H1 (cell line): ENCODE data around the gene ZBTB45. TPM values are rescaled to one million over a fixed set of nuclear protein-coding genes. Genes with fewer than 3 reads are reported as not detected.

ENCODE experiments used
- CTCF ChIA-PET: fragments of 300-600 bp; sonication (Branson Sonifier 250); formaldehyde crosslinking; loops from one replicate; lab custom pipeline; 2021; ENCODE audit not compliant: partially characterized antibody; lab: Charles Lee
- POLR2A ChIA-PET: fragments of 300-600 bp; sonication (Branson Sonifier 250); formaldehyde crosslinking; loops from one replicate; lab custom pipeline; 2021; ENCODE audit warnings: inconsistent platforms; ENCODE audit not compliant: partially characterized antibody; lab: Charles Lee
- DNase-seq, 2 experiments: peaks; one replicate each; pipeline versions ENCODE4 v3.0.0 to v3.0.0-alpha.2; 2010 to 2022; ENCODE audit warnings: low spot score in 2 of 2, low read depth in 1 of 2, mixed read lengths in 1 of 2
- FAIRE-seq: peaks from 2 replicates; lab custom pipeline; 2011; peaks lifted over from hg19 to GRCh38; lab: Jason Lieb, UNC
- H2AFZ ChIP-seq: 2 replicates; pipeline ENCODE4 v1.8.1; 2012; ENCODE audit warnings: low read length, inconsistent platforms
- H2AK5ac ChIP-seq: 2 replicates; pipeline ENCODE4 v1.6.1; 2013; ENCODE audit warnings: low read depth, low read length
- H2BK120ac ChIP-seq: replicated peaks from 2 replicates; pipeline ENCODE3; 2013; ENCODE audit warnings: low read depth, low read length, inconsistent platforms
- H2BK12ac ChIP-seq: 2 replicates; pipeline ENCODE4 v1.6.1; 2013; ENCODE audit warnings: low read depth, low read length
- H2BK15ac ChIP-seq: 2 replicates; pipeline ENCODE4 v1.6.1; 2013; ENCODE audit warnings: low read length
- H2BK20ac ChIP-seq: 2 replicates; pipeline ENCODE4 v1.6.1; 2013; ENCODE audit warnings: low read length
- H2BK5ac ChIP-seq: 2 replicates; pipeline ENCODE4 v1.6.1; 2013; ENCODE audit warnings: low read depth, low read length
- H3K14ac ChIP-seq: 2 replicates; pipeline ENCODE4 v1.6.1; 2013; ENCODE audit warnings: inconsistent platforms; ENCODE audit not compliant: insufficient read length
- H3K18ac ChIP-seq: 2 replicates; pipeline ENCODE4 v1.6.1; 2013; ENCODE audit warnings: low read length; ENCODE audit errors: extremely low read depth
- H3K23ac ChIP-seq: 2 replicates; pipeline ENCODE4 v1.6.1; 2013; ENCODE audit warnings: inconsistent platforms; ENCODE audit not compliant: insufficient read length
- H3K23me2 ChIP-seq: 2 replicates; pipeline ENCODE4 v1.6.1; 2013; ENCODE audit warnings: low read depth, low read length
- H3K27ac ChIP-seq: 2 replicates; pipeline ENCODE4 v1.6.1; 2011; ENCODE audit warnings: low read depth, low read length, inconsistent platforms
- H3K27me3 ChIP-seq, 4 experiments: replicated peaks in 1 of 4; 1 replicate in 1 of 4; 2 replicates in 3 of 4; pipeline versions ENCODE4 v1.6.1 to v1.8.1; 2011 to 2013; ENCODE audit warnings: low read length in 3 of 4, mild to moderate bottlenecking in 3 of 4, inconsistent platforms in 2 of 4, mixed read lengths in 2 of 4, moderate library complexity in 1 of 4; ENCODE audit not compliant: control insufficient read depth in 3 of 4, insufficient read depth in 3 of 4; ENCODE audit errors: extremely low read depth in 1 of 4
- H3K36me3 ChIP-seq, 4 experiments: 2 replicates each; pipeline versions ENCODE4 v1.6.1 to v1.8.1; 2011 to 2013; ENCODE audit warnings: mild to moderate bottlenecking in 4 of 4, low read length in 3 of 4, moderate library complexity in 2 of 4, control low read depth in 1 of 4, inconsistent platforms in 1 of 4; ENCODE audit not compliant: insufficient read depth in 4 of 4, control insufficient read depth in 2 of 4
- H3K4ac ChIP-seq: replicated peaks from 2 replicates; pipeline ENCODE3; 2013; ENCODE audit warnings: low read length, low read depth, mixed read lengths, inconsistent platforms; ENCODE audit not compliant: insufficient read length
- H3K4me1 ChIP-seq, 4 experiments: replicated peaks in 1 of 4; 1 replicate in 1 of 4; 2 replicates in 3 of 4; pipeline versions ENCODE4 v1.6.1 to v1.8.1; 2011 to 2013; ENCODE audit warnings: low read length in 3 of 4, inconsistent platforms in 2 of 4, mixed read lengths in 1 of 4; ENCODE audit not compliant: insufficient read depth in 4 of 4, control insufficient read depth in 3 of 4
- H3K4me2 ChIP-seq, 2 experiments: 2 replicates each; pipeline versions ENCODE4 v1.6.1 to v1.8.1; 2011 to 2013; ENCODE audit warnings: low read depth in 2 of 2, low read length in 2 of 2, control low read depth in 1 of 2, inconsistent platforms in 1 of 2, mild to moderate bottlenecking in 1 of 2; ENCODE audit not compliant: insufficient read depth in 1 of 2
- H3K4me3 ChIP-seq, 4 experiments: fragments of 200-600, 300-600 bp in 1 of 4; sonication (generic), shearing (Covaris generic), sonication (Bioruptor Twin) in 1 of 4; 2 replicates each; pipeline versions ENCODE4 v1.5.1 to v1.8.1; 2011 to 2016; ENCODE audit warnings: low read length in 4 of 4, low read depth in 3 of 4, control low read depth in 2 of 4, inconsistent platforms in 2 of 4, mild to moderate bottlenecking in 2 of 4, mixed read lengths in 1 of 4, moderate library complexity in 1 of 4; ENCODE audit not compliant: insufficient read depth in 2 of 4; ENCODE audit errors: extremely low read depth in 1 of 4
- H3K56ac ChIP-seq: replicated peaks from 2 replicates; pipeline ENCODE3; 2013; ENCODE audit warnings: low read depth, mild to moderate bottlenecking, mixed read lengths, low read length, inconsistent platforms; ENCODE audit not compliant: insufficient read length
- H3K79me1 ChIP-seq: 2 replicates; pipeline ENCODE4 v1.6.1; 2013; ENCODE audit warnings: low read depth, low read length, control low read depth
- H3K79me2 ChIP-seq, 2 experiments: 2 replicates each; pipeline versions ENCODE4 v1.6.1 to v1.8.1; 2012 to 2013; ENCODE audit warnings: low read length in 2 of 2, mild to moderate bottlenecking in 2 of 2, inconsistent platforms in 1 of 2; ENCODE audit not compliant: insufficient read depth in 2 of 2, control insufficient read depth in 1 of 2
- H3K9ac ChIP-seq, 4 experiments: replicated peaks in 1 of 4; 1 replicate in 1 of 4; 2 replicates in 3 of 4; pipeline versions ENCODE4 v1.6.1 to v1.8.1; 2011 to 2013; ENCODE audit warnings: low read depth in 3 of 4, low read length in 3 of 4, control low read depth in 2 of 4, mild to moderate bottlenecking in 2 of 4, moderate library complexity in 2 of 4, inconsistent platforms in 1 of 4; ENCODE audit errors: extremely low read depth in 1 of 4
- H3K9me3 ChIP-seq, 2 experiments: 2 replicates each; pipeline versions ENCODE4 v1.6.1 to v1.8.1; 2012 to 2013; ENCODE audit warnings: mild to moderate bottlenecking in 2 of 2, moderate library complexity in 2 of 2, control low read depth in 1 of 2, inconsistent platforms in 1 of 2, low read depth in 1 of 2, low read length in 1 of 2, mixed read lengths in 1 of 2; ENCODE audit not compliant: insufficient read depth in 2 of 2
- H4K20me1 ChIP-seq, 2 experiments: replicated peaks in 1 of 2; 2 replicates each; pipeline versions ENCODE3 to v1.8.1; 2011 to 2013; ENCODE audit warnings: inconsistent platforms in 2 of 2, low read length in 2 of 2, mild to moderate bottlenecking in 1 of 2; ENCODE audit not compliant: insufficient read depth in 2 of 2, control insufficient read depth in 1 of 2
- H4K5ac ChIP-seq: 2 replicates; pipeline ENCODE4 v1.6.1; 2013; ENCODE audit warnings: low read length, low read depth, mixed read lengths, inconsistent platforms; ENCODE audit not compliant: insufficient read length
- H4K8ac ChIP-seq: 2 replicates; pipeline ENCODE4 v1.8.0; 2013; ENCODE audit warnings: mild to moderate bottlenecking, moderate library complexity, low read length, inconsistent platforms; ENCODE audit not compliant: insufficient read depth; ENCODE audit errors: extremely low read depth
- H4K91ac ChIP-seq: replicated peaks from 2 replicates; pipeline ENCODE3; 2013; ENCODE audit warnings: low read length, mixed read lengths, inconsistent platforms; ENCODE audit not compliant: insufficient read length
- BCL11A ChIP-seq, 2 experiments: IDR thresholded peaks; one replicate each; pipeline ENCODE4 v1.6.1; 2011; ENCODE audit warnings: low read depth in 2 of 2, low read length in 2 of 2, mild to moderate bottlenecking in 2 of 2
- CEBPB ChIP-seq: IDR thresholded peaks from 2 replicates; pipeline ENCODE4 v1.6.1; 2012; ENCODE audit warnings: low read depth, low read length
- EZH2 ChIP-seq: fragments of 200-600 bp; sonication (generic); IDR thresholded peaks from 2 replicates; pipeline ENCODE4 v1.7.1; 2012; ENCODE audit warnings: low read depth, mild to moderate bottlenecking, moderate library complexity, low read length, inconsistent platforms; ENCODE audit not compliant: severe bottlenecking
- GABPA ChIP-seq: IDR thresholded peaks from 2 replicates; pipeline ENCODE4 v1.6.1; 2011; ENCODE audit warnings: mild to moderate bottlenecking, low read length, moderate library complexity, borderline replicate concordance; ENCODE audit not compliant: insufficient read depth
- GTF2F1 ChIP-seq: IDR thresholded peaks from 2 replicates; pipeline ENCODE4 v1.6.1; 2012; ENCODE audit warnings: low read depth, low read length, improper control_type of control experiment, borderline replicate concordance
- KDM5A ChIP-seq: fragments of 200-600 bp; IDR thresholded peaks from 2 replicates; pipeline ENCODE4 v1.7.1; 2012; ENCODE audit warnings: mild to moderate bottlenecking, low read length, inconsistent platforms, mixed read lengths
- POLR2A ChIP-seq, 2 experiments: IDR thresholded peaks; 1 replicate in 1 of 2; 2 replicates in 1 of 2; pipeline ENCODE4 v1.6.1; 2011; ENCODE audit warnings: low read depth in 2 of 2, low read length in 2 of 2, mild to moderate bottlenecking in 2 of 2; ENCODE audit errors: control extremely low read depth in 1 of 2
- RFX5 ChIP-seq: IDR thresholded peaks from 2 replicates; pipeline ENCODE4 v1.6.1; 2011; ENCODE audit warnings: low read depth, low read length, improper control_type of control experiment, borderline replicate concordance
- RXRA ChIP-seq: IDR thresholded peaks from 2 replicates; pipeline ENCODE4 v1.6.1; 2011; ENCODE audit warnings: low read depth, mild to moderate bottlenecking, low read length, moderate library complexity; ENCODE audit not compliant: insufficient read depth
- SAP30 ChIP-seq: fragments of 300-600 bp; sonication (generic); IDR thresholded peaks from 2 replicates; pipeline ENCODE4 v1.7.1; 2012; ENCODE audit warnings: low read length, moderate library complexity, mild to moderate bottlenecking, inconsistent platforms; ENCODE audit not compliant: insufficient read depth, insufficient replicate concordance
- SIRT6 ChIP-seq: IDR thresholded peaks from one replicate; pipeline ENCODE4 v1.7.1; 2012; ENCODE audit warnings: low read length, inconsistent platforms
- SIX5 ChIP-seq: IDR thresholded peaks from 2 replicates; pipeline ENCODE4 v1.6.1; 2011; ENCODE audit warnings: mild to moderate bottlenecking, low read depth, low read length
- TCF12 ChIP-seq: IDR thresholded peaks from 2 replicates; pipeline ENCODE4 v1.6.1; 2011; ENCODE audit warnings: low read depth, mild to moderate bottlenecking, low read length
- YY1 ChIP-seq: IDR thresholded peaks from 2 replicates; pipeline ENCODE4 v1.6.1; 2011; ENCODE audit warnings: low read depth, mild to moderate bottlenecking, low read length
- ZNF274 ChIP-seq: IDR thresholded peaks from 2 replicates; pipeline ENCODE4 v1.7.0; 2012; ENCODE audit warnings: low read length, borderline replicate concordance; ENCODE audit errors: extremely low read depth
- WGBS, 2 experiments: shearing (Covaris generic) in 1 of 2; methylation state at CpG; one replicate each; pipeline versions ENCODE4 v1.1.6 to v1.1.7; 2013 to 2015; ENCODE audit warnings: low lambda C conversion rate in 2 of 2, mixed read lengths in 2 of 2, inconsistent platforms in 1 of 2, low coverage in 1 of 2, missing lambda C conversion rate in 1 of 2; ENCODE audit not compliant: insufficient replicate concordance in 2 of 2, insufficient coverage in 1 of 2, insufficient read length in 1 of 2; ENCODE audit errors: extremely low coverage in 1 of 2, missing lambda C conversion rate in 1 of 2; 5-methylcytosine and 5-hydroxymethylcytosine counted together
- polyA plus RNA-seq, 7 experiments: library from polyadenylated mRNA; depleted of rRNA in 3 of 7; stranded (reverse) in 5 of 7; unstranded in 2 of 7; fragments of >200 nt in 5 of 7; fragments of 200-250 nt in 2 of 7; gene quantifications; 1 replicate in 5 of 7; 2 replicates in 1 of 7; 4 replicates in 1 of 7; pipeline versions ENCODE4 v1.2.1 to v1.2.3, GENCODE V29; 2011 to 2013; ENCODE audit warnings: missing spikeins in 2 of 7, mixed read lengths in 2 of 7
- total RNA-seq: library from RNA; stranded (reverse); fragmentation: NEBNext Ultra II Directional; extraction: Animal tissue kit (Norgen Biotek cat#: 25700); gene quantifications from 2 replicates; pipeline ENCODE4 v1.2.1, GENCODE V29; 2021

The ZBTB45 gene
- total and polyA plus RNA-seq, 2 of the 8 experiments (the other 6 are each of a cell fraction or from before 2014, with no cell fraction given) = 16.9 to 17.2 TPM

DNA sequence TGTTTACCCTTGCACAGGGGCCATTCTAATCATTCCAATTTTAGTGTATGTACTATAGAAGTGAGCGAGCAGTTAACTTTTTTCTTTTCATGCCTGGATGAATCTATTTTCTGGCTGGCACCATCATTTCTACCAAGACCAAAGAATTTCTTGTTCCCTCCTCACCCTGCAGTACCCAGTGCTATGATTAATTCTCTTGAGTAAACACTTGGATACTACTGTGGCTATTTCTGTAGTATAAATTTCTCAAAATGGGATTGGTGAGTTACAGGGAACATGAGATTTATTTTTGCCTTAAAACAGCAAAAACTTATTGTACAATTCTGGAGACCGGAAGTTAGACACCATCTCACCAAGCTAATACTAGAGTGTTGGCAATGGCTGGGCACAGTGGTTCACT, 35.8 kb downstream of the ZBTB45 start:
- H4K5ac ChIP-seq = no peak overlapping the region
- DNase-seq = no peak
- H3K23me2 ChIP-seq = no peaks in the 10 kb centered on the region
- no peak overlapping the region for H2BK120ac ChIP-seq
- H3K4me2 ChIP-seq = no peak overlapping the region
- ChIA-PET POLR2A (interaction anchor here (1.0 to 1.3 kb wide), 2 partner anchors 60 to 92 kb away, joined by 4 read pairs; partner anchors contain the start of gene TRIM28), CTCF (interaction anchor here (1.4 to 3.8 kb wide), 3 partner anchors 12 to 35 kb away, joined by 4 to 12 read pairs (median 8); partner anchors contain the start of gene ZBTB45)
- no peak overlapping the region for H3K23ac ChIP-seq
- no peak for FAIRE-seq
- 90% methylated on average over 2 of the region's 2 CpGs; no CpG with 5 or more reads in 1 of the 2 experiments for WGBS, 2 experiments
- H4K20me1 ChIP-seq = no peaks in the 10 kb centered on the region
- H3K79me2 ChIP-seq = no peaks in the 10 kb centered on the region
- H2BK12ac ChIP-seq = no peak overlapping the region
- H3K14ac ChIP-seq = no peak overlapping the region
- no peak overlapping the region for H2AK5ac ChIP-seq
- no peak overlapping the region for H3K4me3 ChIP-seq
- H2BK20ac ChIP-seq = no peak overlapping the region
- H3K9me3 ChIP-seq = no peaks in the 10 kb centered on the region
- H2BK15ac ChIP-seq = no peak overlapping the region
- no peak overlapping the region for H4K91ac ChIP-seq
- H3K27ac ChIP-seq = no peak overlapping the region
- no peak overlapping the region for H3K56ac ChIP-seq
- H3K79me1 ChIP-seq = no peaks in the 10 kb centered on the region
- no peak overlapping the region for H4K8ac ChIP-seq
- no peak overlapping the region for H2BK5ac ChIP-seq
- no peak overlapping the region for H2AFZ ChIP-seq
- no peaks in the 10 kb centered on the region for H3K4me1 ChIP-seq
- no peak overlapping the region for H3K9ac ChIP-seq
- H3K27me3 ChIP-seq = no peaks in the 10 kb centered on the region
- H3K4ac ChIP-seq = no peak overlapping the region
- H3K18ac ChIP-seq = no peak overlapping the region
- peaks cover 0 to 2% (median 0%) of the 10 kb centered on the region in 4 experiments; a peak in 2 of 8 replicates for H3K36me3 ChIP-seq
- TF ChIP-seq SIX5 = no peak
- no peak for TF ChIP-seq POLR2A (IDR thresholded peaks at IDR 0.05; ENCODE audit: control extremely low read depth in 1 of 2, low read depth in 2 of 2, low read length in 2 of 2)
- TF ChIP-seq BCL11A (IDR thresholded peaks at IDR 0.05; ENCODE audit: low read depth in 2 of 2, low read length in 2 of 2) = no peak
- TF ChIP-seq ZNF274 = no peak
- TF ChIP-seq GTF2F1 = no peak
- no peak for TF ChIP-seq EZH2
- TF ChIP-seq RXRA = no peak
- TF ChIP-seq SIRT6 = no peak
- TF ChIP-seq CEBPB = no peak
- no peak for TF ChIP-seq RFX5
- no peak for TF ChIP-seq TCF12
- no peak for TF ChIP-seq GABPA
- TF ChIP-seq YY1 = no peak
- TF ChIP-seq SAP30 = no peak
- TF ChIP-seq KDM5A = no peak
